Activated CD4-positive, alpha-beta T cell treated with anti-CD3 and anti-CD28 coated beads, Interleukin-10, Interleukin-2, amounts not matched to agents 100 ng/mL and 50 ng/mL, durations not matched to agents 16 hours and 8 hours (primary cell): ENCODE data around the gene EIF4E3.

ENCODE experiments used
- DNase-seq: peaks from one replicate; pipeline ENCODE4 v3.0.0-alpha.2; 2020

The EIF4E3 gene

GRCh38 chr3:71645140-71645539 is 80.1 kb downstream of the EIF4E3 start:
- no peak for DNase-seq

DNA sequence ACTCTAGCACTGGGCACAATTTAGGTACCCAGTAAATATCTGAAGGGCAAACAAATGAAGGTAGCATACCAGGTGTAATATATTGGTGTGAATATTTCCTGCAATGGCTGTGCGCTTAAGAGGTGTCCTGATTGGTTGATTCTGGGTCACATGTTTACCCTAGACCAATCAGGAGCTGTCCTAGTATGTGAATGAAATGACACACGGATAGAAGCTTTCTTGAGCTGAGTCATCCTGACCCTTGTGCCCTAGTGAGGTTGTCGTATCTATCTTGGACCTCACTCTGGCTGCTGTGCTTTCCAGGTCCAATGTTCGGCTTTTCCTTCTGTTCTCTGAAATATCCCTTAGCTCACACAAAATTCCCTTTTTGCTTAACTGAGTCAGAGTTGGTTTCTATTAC is 83.5 kb downstream of the EIF4E3 start:
- peak; percentile 28 for DNase-seq

DNA sequence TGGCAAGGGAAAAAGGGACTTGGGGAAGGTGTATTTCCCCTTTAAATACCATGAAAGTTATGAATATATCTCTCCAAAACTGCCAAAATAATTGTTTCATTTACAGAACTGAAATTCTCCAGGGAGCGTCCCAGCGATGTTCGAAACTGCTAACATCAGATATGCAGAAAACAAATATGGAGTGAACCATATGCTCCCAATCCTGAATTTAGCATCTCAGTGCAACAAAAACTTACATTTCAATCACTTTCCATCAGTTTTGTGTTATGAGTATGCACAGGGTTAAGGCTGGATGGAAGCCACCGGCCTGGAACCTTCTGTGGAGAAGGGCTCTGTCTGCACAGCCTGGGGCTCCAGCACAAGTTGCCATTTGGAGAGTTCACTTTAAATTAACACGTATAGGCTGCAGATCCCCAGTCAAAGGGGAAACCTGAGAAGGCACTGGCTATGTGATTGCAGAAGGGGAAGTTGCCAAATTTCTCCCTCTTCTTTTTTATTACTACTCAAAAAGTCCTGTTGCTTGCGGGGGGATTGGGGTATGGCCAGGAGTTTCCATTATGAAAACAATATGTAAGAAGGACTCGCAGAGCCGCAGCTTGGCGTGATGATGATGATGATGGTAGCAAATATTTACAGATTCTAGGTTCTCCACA is 84.7 kb downstream of the EIF4E3 start:
- no peak for DNase-seq

DNA sequence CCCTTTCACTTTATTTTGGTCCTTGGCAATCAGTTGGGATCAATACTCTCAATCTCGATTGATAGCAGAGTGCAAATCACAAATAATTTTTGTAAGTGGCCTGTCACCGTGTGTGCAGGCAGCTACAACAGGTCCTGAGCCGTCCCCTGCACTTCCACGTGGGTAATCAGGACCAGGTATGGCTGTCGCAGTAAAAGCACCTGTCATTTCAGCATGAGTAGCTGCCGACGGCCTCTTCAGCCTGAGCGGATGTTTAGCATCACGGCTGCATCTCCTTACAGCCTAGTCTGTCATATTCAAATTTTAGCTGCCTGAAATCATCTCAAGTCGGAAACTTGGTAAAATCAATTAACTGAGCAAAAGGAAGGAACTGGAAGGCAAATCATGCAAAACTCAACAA is 88.7 kb downstream of the EIF4E3 start:
- no peak for DNase-seq

DNA sequence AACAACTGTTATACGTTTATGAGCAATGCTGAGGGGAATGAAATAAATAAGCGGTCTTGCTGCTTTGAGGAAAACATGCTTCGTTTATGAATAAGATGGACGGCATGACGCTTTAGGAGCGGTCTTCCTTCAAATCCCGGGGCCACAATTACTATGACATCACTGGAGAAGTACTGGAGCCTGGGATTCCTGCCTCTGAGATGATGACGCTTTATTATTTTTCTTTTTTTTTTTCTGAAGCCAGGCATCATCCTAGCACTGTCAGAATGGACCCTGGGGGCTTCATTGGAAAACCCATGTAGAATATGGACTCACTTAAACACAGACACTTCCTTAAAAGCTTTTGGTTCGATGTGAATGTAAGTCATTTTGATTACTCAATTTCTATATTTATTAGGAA is 89.2 kb downstream of the EIF4E3 start:
- no peak for DNase-seq

- DNase-seq: no peak
Measured at GRCh38 chr3:71634671-71635070, 90.5 kb downstream of the EIF4E3 start.

DNA sequence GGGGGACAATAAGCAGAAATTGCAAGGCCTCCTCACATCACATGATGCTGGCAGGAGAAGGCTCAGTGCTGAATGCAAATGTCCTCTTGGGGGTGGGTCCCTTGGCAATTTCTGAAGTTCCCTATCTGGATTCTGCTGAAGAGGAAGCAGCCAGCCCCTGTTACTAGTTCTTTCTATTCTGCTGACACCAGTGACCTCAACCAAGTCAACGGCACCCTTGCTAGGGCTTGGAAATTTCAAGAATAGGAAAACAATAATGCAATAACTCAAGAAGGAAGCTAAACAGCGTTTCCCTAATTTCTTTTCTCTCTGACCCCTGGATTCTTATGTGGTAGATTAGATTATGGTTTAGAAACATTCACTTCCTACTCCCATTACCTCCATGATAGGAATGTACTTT is 95.5 kb downstream of the EIF4E3 start:
- DNase-seq: no peak

GRCh38 chr3:71629289-71629688 is 95.9 kb downstream of the EIF4E3 start:
- no peak for DNase-seq

GRCh38 chr3:71628522-71628921 is 96.7 kb downstream of the EIF4E3 start:
- no peak for DNase-seq

GRCh38 chr3:71625676-71626075 is 99.5 kb downstream of the EIF4E3 start:
- DNase-seq: no peak
